ENCODE data around the gene PIK3CA.
"Not testable (repeated sequence)": the region's sequence is repeated elsewhere in the genome, so short reads cannot be mapped to it uniquely, and the experiment has no call there.

Gene PIK3CA

GRCh38 chr3:179250803-179251476, 102.8 kb downstream of the PIK3CA start, which contains the start of gene KCNMB3:
Gene KCNMB3, minus strand, starts transcription at chr3:179251114. Its CDS starts 124 bp downstream, at chr3:179250990.
- TF ChIP-seq CTCF (IDR thresholded peaks at IDR 0.05; ENCODE audit: borderline replicate concordance, insufficient read depth, low read depth, low read length): no peak
- no peak within 1 kb of the TSS for H3K4me3 ChIP-seq (ENCODE audit: low read depth, low read length)

GRCh38 chr3:179256813-179257212, 108.7 kb downstream of the PIK3CA start:
- TF ChIP-seq CTCF (IDR thresholded peaks at IDR 0.05; ENCODE audit: borderline replicate concordance, insufficient read depth, low read depth, low read length): no peak

GRCh38 chr3:179257742-179258141, 109.6 kb downstream of the PIK3CA start:
- not testable (repeated sequence) for H3K4me3 ChIP-seq (ENCODE audit: low read depth, low read length)

More at GRCh38 chr3:179256813-179257212, 108.7 kb downstream of the PIK3CA start:
- no peak overlapping the region for H3K4me3 ChIP-seq (ENCODE audit: low read depth, low read length)

- no peak for TF ChIP-seq CTCF (IDR thresholded peaks at IDR 0.05; ENCODE audit: borderline replicate concordance, insufficient read depth, low read depth, low read length)
- peak overlapping the region; percentile 10 for H3K4me3 ChIP-seq (ENCODE audit: low read depth, low read length)
Observed at GRCh38 chr3:179258820-179259219, 110.7 kb downstream of the PIK3CA start.

- not testable (repeated sequence) for H3K4me3 ChIP-seq (ENCODE audit: low read depth, low read length)
Observed at GRCh38 chr3:179259959-179260756, 112.0 kb downstream of the PIK3CA start.

- no peak for TF ChIP-seq CTCF (IDR thresholded peaks at IDR 0.05; ENCODE audit: borderline replicate concordance, insufficient read depth, low read depth, low read length)
- H3K4me3 ChIP-seq (ENCODE audit: low read depth, low read length): peak overlapping the region; percentile 61
Observed at GRCh38 chr3:179260949-179261765, 113.0 kb downstream of the PIK3CA start.

GRCh38 chr3:179263134-179263533, 115.0 kb downstream of the PIK3CA start:
- TF ChIP-seq CTCF (IDR thresholded peaks at IDR 0.05; ENCODE audit: borderline replicate concordance, insufficient read depth, low read depth, low read length): no peak

More at GRCh38 chr3:179263134-179263533, 115.0 kb downstream of the PIK3CA start:
- no peak overlapping the region for H3K4me3 ChIP-seq (ENCODE audit: low read depth, low read length)

Data from GM12875 (cell line).